ENCODE data around the gene CCL4. TPM values are rescaled to one million over a fixed set of nuclear protein-coding genes. Genes with fewer than 3 reads are reported as not detected.

The CCL4 gene
- total RNA-seq, 1 experiment from 2014 or later: not detected

- TF ChIP-seq, protein P1, sequence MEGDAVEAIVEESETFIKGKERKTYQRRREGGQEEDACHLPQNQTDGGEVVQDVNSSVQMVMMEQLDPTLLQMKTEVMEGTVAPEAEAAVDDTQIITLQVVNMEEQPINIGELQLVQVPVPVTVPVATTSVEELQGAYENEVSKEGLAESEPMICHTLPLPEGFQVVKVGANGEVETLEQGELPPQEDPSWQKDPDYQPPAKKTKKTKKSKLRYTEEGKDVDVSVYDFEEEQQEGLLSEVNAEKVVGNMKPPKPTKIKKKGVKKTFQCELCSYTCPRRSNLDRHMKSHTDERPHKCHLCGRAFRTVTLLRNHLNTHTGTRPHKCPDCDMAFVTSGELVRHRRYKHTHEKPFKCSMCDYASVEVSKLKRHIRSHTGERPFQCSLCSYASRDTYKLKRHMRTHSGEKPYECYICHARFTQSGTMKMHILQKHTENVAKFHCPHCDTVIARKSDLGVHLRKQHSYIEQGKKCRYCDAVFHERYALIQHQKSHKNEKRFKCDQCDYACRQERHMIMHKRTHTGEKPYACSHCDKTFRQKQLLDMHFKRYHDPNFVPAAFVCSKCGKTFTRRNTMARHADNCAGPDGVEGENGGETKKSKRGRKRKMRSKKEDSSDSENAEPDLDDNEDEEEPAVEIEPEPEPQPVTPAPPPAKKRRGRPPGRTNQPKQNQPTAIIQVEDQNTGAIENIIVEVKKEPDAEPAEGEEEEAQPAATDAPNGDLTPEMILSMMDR (conservative IDR thresholded peaks at IDR 0.05): no peak
- no peak overlapping the region for H3K27ac ChIP-seq (ENCODE audit: insufficient read length, low read depth, low read length)
- no peak for DNase-seq
- no peak overlapping the region for H4K91ac ChIP-seq (ENCODE audit: insufficient read length, low read depth, low read length)
- H3K18ac ChIP-seq (ENCODE audit: insufficient read length, low read depth, low read length): no peak overlapping the region
- no peak overlapping the region for H3K9ac ChIP-seq (ENCODE audit: extremely low read depth, insufficient read length, low read length)
- no peak overlapping the region for H3K23ac ChIP-seq (ENCODE audit: insufficient read length, low read depth, low read length)
- Mint-ChIP-seq H3K4me3 (no peak overlapping the region), H3K36me3 (ENCODE audit: insufficient read depth in 1 of 3, low read depth in 3 of 3) (peaks cover 0 to 4% (median 0%) of the 10 kb centered on the region in 3 experiments; a peak in 2 of 7 replicates), H3K27ac (no peak overlapping the region; a peak in 1 of 7 replicates), H3K4me1 (no peaks in the 10 kb centered on the region), H3K27me3 (ENCODE audit: low read depth) (no peaks in the 10 kb centered on the region; the same call in 1 of the 2 replicates), H3K9me3 (peaks cover 17 to 20% of the 10 kb centered on the region in 2 experiments)
- no peaks in the 10 kb centered on the region for H3K4me1 ChIP-seq (ENCODE audit: insufficient read depth, low read length)
- H2BK12ac ChIP-seq (ENCODE audit: insufficient read length, low read depth, low read length): no peak overlapping the region
- H3K79me2 ChIP-seq (ENCODE audit: insufficient read depth, low read length): no peaks in the 10 kb centered on the region
- H4K8ac ChIP-seq (replicated peaks; ENCODE audit: insufficient read length, low read depth, low read length): no peak overlapping the region
- H3K9me3 ChIP-seq (ENCODE audit: control insufficient read depth, low read depth, low read length): no peaks in the 10 kb centered on the region
- H4K5ac ChIP-seq (ENCODE audit: insufficient read length, low read depth, low read length): no peak overlapping the region
- H3K4ac ChIP-seq (ENCODE audit: low read depth, low read length): no peak overlapping the region
- H2AFZ ChIP-seq (ENCODE audit: low read length): no peak overlapping the region
- no peaks in the 10 kb centered on the region for H3K23me2 ChIP-seq (ENCODE audit: insufficient read length, low read depth, low read length, poor library complexity, severe bottlenecking)
- no peak overlapping the region for H3K56ac ChIP-seq (ENCODE audit: insufficient read length, low read depth, low read length)
- no peaks in the 10 kb centered on the region for H3K79me1 ChIP-seq (ENCODE audit: insufficient read depth, low read depth, low read length, poor library complexity, severe bottlenecking)
- H2BK5ac ChIP-seq (ENCODE audit: insufficient read length, low read length): no peak overlapping the region
- no peaks in the 10 kb centered on the region for H3K27me3 ChIP-seq (ENCODE audit: insufficient read depth, low read length)
- H3T11ph ChIP-seq (ENCODE audit: low read length): no peak overlapping the region
- H2BK15ac ChIP-seq (ENCODE audit: low read depth, low read length): no peak overlapping the region
- H4K20me1 ChIP-seq (ENCODE audit: control insufficient read depth, insufficient read depth, insufficient read length): no peaks in the 10 kb centered on the region
- no peak overlapping the region for H2AK5ac ChIP-seq (ENCODE audit: insufficient read length, low read length)
- H3K4me2 ChIP-seq (ENCODE audit: insufficient read depth, insufficient read length, low read length): no peak overlapping the region
- H2BK20ac ChIP-seq (ENCODE audit: low read depth, low read length, poor library complexity, severe bottlenecking): no peak overlapping the region
- no peak overlapping the region for H3K14ac ChIP-seq (ENCODE audit: insufficient read depth, low read length)
- H2BK120ac ChIP-seq (ENCODE audit: low read depth, low read length, poor library complexity, severe bottlenecking): no peak overlapping the region
- no CpG with 5 or more reads among the region's 2 CpGs for WGBS (ENCODE audit: extremely low coverage, insufficient read length, low lambda C conversion rate)
These were observed 48.5 kb upstream of the CCL4 start for GRCh38 chr17:36055171-36055570.

Measured in H9 (cell line).